Effector memory CD8-positive, alpha-beta T cell (primary cell): ENCODE measurements around the gene SATB2.

Source experiments
- ATAC-seq: fragments of 150-1000 bp; cut with Tn5 transposase; replicated peaks from 2 replicates; pipeline ENCODE4 v1.10.0; 2021; ENCODE audit warnings: mild to moderate bottlenecking, moderate library complexity
- DNase-seq, 3 experiments: peaks; one replicate each; pipeline ENCODE4 v3.0.0; 2021
- H3K27ac Mint-ChIP-seq, 2 donors: one replicate each; pipeline ENCODE4 v1.8.0; 2022; ENCODE audit warnings: mild to moderate bottlenecking in 2 of 2, mixed read lengths in 2 of 2, moderate library complexity in 2 of 2
- H3K27me3 Mint-ChIP-seq, 2 donors: one replicate each; pipeline ENCODE4 v1.8.0; 2022; ENCODE audit warnings: mixed read lengths in 2 of 2
- H3K36me3 Mint-ChIP-seq: one replicate; pipeline ENCODE4 v1.8.0; 2022; ENCODE audit warnings: mild to moderate bottlenecking, moderate library complexity, mixed read lengths; ENCODE audit not compliant: insufficient read depth
- H3K4me1 Mint-ChIP-seq, 2 donors: one replicate each; pipeline ENCODE4 v1.8.0; 2022; ENCODE audit warnings: low read depth in 2 of 2, mixed read lengths in 2 of 2
- H3K4me3 Mint-ChIP-seq, 2 donors: one replicate each; pipeline ENCODE4 v1.8.0; 2022; ENCODE audit warnings: mild to moderate bottlenecking in 2 of 2, mixed read lengths in 2 of 2, moderate library complexity in 2 of 2
- H3K9me3 Mint-ChIP-seq, 2 donors: one replicate each; pipeline ENCODE4 v1.8.0; 2022; ENCODE audit warnings: mixed read lengths in 2 of 2

Gene SATB2

DNA sequence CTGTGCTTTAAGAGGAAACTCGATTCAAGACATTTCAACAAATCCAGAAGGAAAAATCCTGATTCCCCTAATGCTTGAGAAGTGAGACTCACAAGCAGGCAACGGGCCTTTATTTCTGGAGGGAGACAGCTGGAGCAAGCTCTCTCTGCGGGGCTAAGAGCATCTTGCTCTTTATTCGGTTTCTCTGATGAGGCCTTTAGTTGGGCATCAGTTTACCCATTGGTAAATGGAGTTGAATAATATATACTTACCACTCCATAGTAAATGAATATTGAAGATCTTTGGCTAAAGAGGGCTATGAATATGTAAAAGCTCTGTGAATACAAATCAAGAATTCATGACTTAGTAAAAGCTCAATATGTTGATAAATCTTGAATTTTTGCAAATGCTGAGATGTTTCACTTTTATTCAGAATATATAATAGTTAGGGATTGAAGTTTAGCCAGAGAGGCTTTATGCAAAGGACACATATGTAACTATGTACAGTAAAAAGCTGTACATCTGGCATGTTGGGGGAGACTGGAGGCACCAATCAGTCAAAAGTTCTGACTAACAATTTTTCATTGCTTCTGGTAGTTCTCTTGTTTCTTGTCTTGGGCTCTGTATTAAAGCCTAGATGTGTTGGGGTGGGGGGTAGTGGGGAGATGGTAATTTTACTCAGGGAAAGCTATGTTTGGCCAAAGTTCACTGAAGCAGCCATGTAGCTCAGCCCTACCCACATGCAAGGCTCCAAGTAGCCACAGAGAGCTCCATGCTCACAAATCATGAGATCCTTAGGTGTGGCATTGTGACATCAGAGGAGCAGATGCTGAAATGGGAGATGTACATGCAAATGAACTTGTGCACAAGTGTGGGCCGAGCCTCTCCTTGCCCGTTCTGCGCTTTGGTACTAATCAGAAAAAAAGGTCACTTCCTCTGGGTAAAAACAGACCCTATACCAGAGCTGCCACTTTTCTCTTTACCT lies 200.2 kb downstream of the SATB2 start:
- no peak overlapping the region for H3K4me3 Mint-ChIP-seq
- H3K27me3 Mint-ChIP-seq, result no peaks in the 10 kb centered on the region
- no peak for ATAC-seq
- no peaks in the 10 kb centered on the region for H3K4me1 Mint-ChIP-seq
- H3K36me3 Mint-ChIP-seq, result no peaks in the 10 kb centered on the region
- no peak overlapping the region for H3K27ac Mint-ChIP-seq
- peaks cover 6 to 13% of the 10 kb centered on the region in 2 donors for H3K9me3 Mint-ChIP-seq
- no peak for DNase-seq

- H3K4me1 Mint-ChIP-seq, result no peaks in the 10 kb centered on the region
- H3K27ac Mint-ChIP-seq, result no peak overlapping the region
- H3K4me3 Mint-ChIP-seq, result no peak overlapping the region
- no peak for DNase-seq
- no peak for ATAC-seq
- H3K9me3 Mint-ChIP-seq, result no peaks in the 10 kb centered on the region
- no peaks in the 10 kb centered on the region for H3K36me3 Mint-ChIP-seq
- H3K27me3 Mint-ChIP-seq, result no peaks in the 10 kb centered on the region
These were observed 227.6 kb downstream of the SATB2 start for GRCh38 chr2:199230091-199230490.

- no peaks in the 10 kb centered on the region for H3K9me3 Mint-ChIP-seq
- no peak overlapping the region for H3K27ac Mint-ChIP-seq
- H3K36me3 Mint-ChIP-seq, result no peaks in the 10 kb centered on the region
- peak; percentile 32 for ATAC-seq
- DNase-seq, result no peak
- H3K27me3 Mint-ChIP-seq, result no peaks in the 10 kb centered on the region
- H3K4me3 Mint-ChIP-seq, result no peak overlapping the region
- no peaks in the 10 kb centered on the region for H3K4me1 Mint-ChIP-seq
These were observed 228.6 kb downstream of the SATB2 start for GRCh38 chr2:199228887-199229819.

DNA sequence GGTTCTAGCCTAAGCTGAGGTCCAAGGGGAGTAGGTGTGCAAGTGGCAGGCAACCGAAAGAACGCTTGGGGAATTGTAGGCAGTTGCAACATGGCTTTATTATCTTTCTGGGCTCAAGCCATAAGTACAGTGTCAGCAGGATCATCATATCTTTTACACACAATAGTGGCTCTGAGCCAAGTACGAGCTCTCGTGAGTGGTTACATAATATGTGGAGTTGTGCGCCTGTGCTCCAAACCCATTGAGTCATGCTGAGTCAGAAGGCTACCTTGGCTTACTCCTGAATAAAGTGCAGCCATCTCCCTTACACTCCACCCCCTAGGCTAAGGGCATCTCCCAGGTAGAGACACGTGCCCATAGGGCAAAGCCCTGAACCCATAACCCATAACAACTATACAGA lies 233.9 kb downstream of the SATB2 start:
- Mint-ChIP-seq H3K4me1 (no peaks in the 10 kb centered on the region), H3K27ac (no peak overlapping the region), H3K36me3 (no peaks in the 10 kb centered on the region), H3K9me3 (peaks cover 0 to 4% of the 10 kb centered on the region in 2 donors), H3K4me3 (no peak overlapping the region), H3K27me3 (no peaks in the 10 kb centered on the region)
- no peak for DNase-seq
- no peak for ATAC-seq

- DNase-seq (no peak), ATAC-seq (no peak)
- no peaks in the 10 kb centered on the region for H3K27me3 Mint-ChIP-seq
- H3K4me1 Mint-ChIP-seq, result no peaks in the 10 kb centered on the region
- H3K4me3 Mint-ChIP-seq, result no peak overlapping the region
- no peak overlapping the region for H3K27ac Mint-ChIP-seq
- H3K36me3 Mint-ChIP-seq, result no peaks in the 10 kb centered on the region
- H3K9me3 Mint-ChIP-seq, result peaks cover 0 to 8% of the 10 kb centered on the region in 2 donors
These were observed 236.8 kb downstream of the SATB2 start for GRCh38 chr2:199220920-199221319.

DNA sequence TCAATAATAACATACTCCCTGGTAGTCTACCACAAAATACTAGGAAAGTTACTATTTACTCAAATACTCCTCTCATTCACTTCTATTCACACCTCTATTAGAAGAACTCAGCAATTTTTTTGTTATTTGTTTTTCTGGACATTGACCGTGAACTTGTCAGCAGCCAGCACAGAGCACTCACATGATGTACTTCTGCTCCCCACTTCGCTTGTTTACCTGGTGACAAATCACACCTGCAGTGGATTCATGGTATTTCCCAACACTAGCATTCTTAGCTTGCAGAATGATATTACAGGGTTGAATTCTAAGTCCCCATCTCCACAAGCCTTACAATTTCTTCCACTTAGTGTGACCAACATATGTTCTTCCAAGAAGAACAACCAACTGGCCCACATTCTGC lies 238.2 kb downstream of the SATB2 start:
- H3K36me3 Mint-ChIP-seq, result no peaks in the 10 kb centered on the region
- no peak overlapping the region for H3K4me3 Mint-ChIP-seq
- no peaks in the 10 kb centered on the region for H3K4me1 Mint-ChIP-seq
- H3K27ac Mint-ChIP-seq, result no peak overlapping the region
- no peak for DNase-seq
- H3K9me3 Mint-ChIP-seq, result peaks cover 0 to 8% of the 10 kb centered on the region in 2 donors
- no peak for ATAC-seq
- H3K27me3 Mint-ChIP-seq, result no peaks in the 10 kb centered on the region
